ENCODE results near the gene BMERB1.

Gene BMERB1

GRCh38 chr16:15521758-15522509 lies 87.5 kb downstream of the BMERB1 start:
- TF ChIP-seq GATA2 (IDR thresholded peaks at IDR 0.05; ENCODE audit: low read depth, low read length) (peak; percentile 22; the same call in 1 of the 2 replicates), GATA3 (IDR thresholded peaks at IDR 0.05; ENCODE audit: low read depth, low read length) (no peak)

DNA sequence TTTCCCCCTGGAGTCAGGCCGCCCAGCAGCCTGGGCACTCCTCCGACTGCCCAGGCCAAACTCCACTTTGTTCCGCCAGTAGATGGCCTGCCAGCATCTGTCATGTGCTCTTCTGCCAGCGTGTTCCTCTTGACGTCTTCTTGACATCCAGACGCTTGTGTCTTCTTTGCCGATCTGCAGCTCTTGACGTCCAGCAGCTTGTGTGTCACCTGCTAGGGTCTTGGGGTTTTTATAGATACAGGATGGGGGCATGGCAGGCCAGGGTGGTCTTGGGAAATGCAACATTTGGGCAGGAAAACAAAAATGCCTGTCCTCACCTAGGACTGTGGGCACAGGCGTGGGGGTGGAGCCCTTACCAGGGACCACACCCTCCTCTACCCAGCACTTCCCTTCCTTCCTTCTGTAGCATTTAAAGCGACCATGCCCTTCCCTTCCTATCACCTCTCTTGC lies 88.7 kb downstream of the BMERB1 start:
- TF ChIP-seq GATA3 (IDR thresholded peaks at IDR 0.05; ENCODE audit: low read depth, low read length) (no peak), GATA2 (IDR thresholded peaks at IDR 0.05; ENCODE audit: low read depth, low read length) (no peak)

DNA sequence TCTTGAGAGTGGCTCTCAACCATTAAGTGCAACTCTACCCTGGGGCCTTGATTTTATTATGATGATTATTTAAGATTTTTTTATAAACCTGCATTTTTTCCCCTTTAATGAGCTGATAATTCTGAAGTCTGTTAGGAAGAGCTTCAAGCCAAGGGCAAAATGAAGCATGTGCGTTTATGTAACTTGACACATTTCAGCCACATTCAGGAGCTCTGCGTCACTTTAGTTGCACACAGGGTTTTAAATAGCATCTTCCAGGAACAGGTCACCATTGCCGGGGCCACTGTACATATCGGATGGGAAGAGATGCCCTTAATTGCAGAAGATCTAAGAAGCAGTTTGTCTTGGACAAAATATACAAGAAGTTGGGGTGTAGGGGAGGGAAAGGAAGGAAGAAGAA lies 89.6 kb downstream of the BMERB1 start:
- TF ChIP-seq GATA2 (IDR thresholded peaks at IDR 0.05; ENCODE audit: low read depth, low read length) = no peak
- TF ChIP-seq GATA3 (IDR thresholded peaks at IDR 0.05; ENCODE audit: low read depth, low read length) = no peak

DNA sequence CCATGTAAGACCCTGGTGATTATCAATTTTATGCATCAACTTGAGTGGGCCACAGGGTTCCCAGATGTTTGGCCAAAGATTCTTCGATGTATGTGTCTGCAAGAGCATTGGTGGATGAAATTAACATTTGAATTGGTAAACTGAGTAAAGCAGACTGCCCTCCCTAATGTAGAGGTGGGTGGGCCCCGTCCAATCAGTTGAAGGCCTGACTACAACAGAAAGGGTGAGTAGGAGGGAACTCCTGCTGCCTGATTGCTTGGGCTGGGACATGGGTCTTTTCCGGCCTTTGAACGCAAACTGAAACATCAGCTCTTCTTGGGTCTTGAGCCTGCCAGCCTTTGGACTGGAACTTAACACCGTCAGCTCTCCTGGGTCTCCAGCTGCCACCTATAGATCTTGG lies 90.6 kb downstream of the BMERB1 start:
- TF ChIP-seq GATA3 (IDR thresholded peaks at IDR 0.05; ENCODE audit: low read depth, low read length) (no peak), GATA2 (IDR thresholded peaks at IDR 0.05; ENCODE audit: low read depth, low read length) (no peak)

DNA sequence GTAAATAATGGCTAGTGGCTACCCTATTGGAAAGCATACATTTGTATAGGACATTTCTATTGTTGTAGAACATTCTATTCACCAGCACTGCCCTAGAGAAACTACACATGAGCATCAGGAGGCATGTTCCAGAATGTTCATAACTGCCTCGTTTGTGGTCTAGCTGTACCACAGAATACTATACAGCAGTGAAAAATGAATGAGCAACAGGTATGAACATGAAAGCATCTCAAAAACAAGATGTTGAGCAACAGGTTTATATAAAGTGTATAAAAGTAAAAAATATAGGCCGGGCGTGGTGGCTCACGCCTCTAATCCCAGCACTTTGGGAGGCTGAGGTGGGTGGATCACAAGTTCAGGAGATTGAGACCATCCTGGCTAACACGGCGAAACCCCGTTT lies 91.7 kb downstream of the BMERB1 start:
- no peak for TF ChIP-seq GATA3 (IDR thresholded peaks at IDR 0.05; ENCODE audit: low read depth, low read length)
- no peak for TF ChIP-seq GATA2 (IDR thresholded peaks at IDR 0.05; ENCODE audit: low read depth, low read length)

GRCh38 chr16:15526731-15527130 lies 92.3 kb downstream of the BMERB1 start:
- no peak for TF ChIP-seq GATA3 (IDR thresholded peaks at IDR 0.05; ENCODE audit: low read depth, low read length)
- no peak for TF ChIP-seq GATA2 (IDR thresholded peaks at IDR 0.05; ENCODE audit: low read depth, low read length)

- TF ChIP-seq GATA2 (IDR thresholded peaks at IDR 0.05; ENCODE audit: low read depth, low read length) (no peak), GATA3 (IDR thresholded peaks at IDR 0.05; ENCODE audit: low read depth, low read length) (no peak)
These were observed 95.3 kb downstream of the BMERB1 start for GRCh38 chr16:15529673-15530072.

DNA sequence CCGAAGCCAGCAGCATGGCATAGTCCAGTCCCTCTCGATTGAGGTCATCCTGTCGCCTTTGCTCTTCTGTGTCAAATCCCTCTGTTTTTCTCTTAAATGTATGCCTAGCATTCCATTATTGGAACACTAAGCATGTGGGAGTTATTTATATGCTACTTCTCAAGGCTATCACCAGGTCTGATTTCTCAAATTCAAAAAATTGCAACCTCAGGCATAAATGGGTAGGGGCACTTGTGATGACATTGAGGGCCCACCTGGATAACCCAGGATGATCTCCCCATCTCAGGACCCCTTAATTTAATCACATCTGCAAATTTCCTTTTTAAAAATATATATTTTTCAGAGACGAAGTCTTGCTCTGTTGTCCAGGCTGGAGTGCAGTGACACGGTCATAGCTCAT lies 95.7 kb downstream of the BMERB1 start:
- no peak for TF ChIP-seq GATA2 (IDR thresholded peaks at IDR 0.05; ENCODE audit: low read depth, low read length)
- no peak for TF ChIP-seq GATA3 (IDR thresholded peaks at IDR 0.05; ENCODE audit: low read depth, low read length)

DNA sequence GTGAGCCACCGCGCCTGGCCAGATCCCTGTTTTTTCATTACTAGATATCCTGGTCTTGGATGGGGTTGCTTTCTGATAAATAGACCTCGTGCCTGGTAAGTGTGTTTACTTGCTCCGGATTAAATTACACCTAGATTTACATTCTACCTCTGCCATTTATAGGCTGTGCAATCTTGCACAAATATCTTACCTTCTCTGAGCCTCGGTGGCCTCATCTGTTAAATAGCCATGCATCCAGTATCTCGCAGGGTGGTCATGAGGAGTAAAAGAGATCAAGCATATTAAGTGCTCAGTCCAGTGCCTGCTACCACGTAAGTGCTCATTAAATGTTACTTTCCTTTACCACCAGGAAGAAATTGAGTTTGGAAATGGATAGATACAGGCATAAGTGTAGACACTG lies 98.4 kb downstream of the BMERB1 start:
- no peak for TF ChIP-seq GATA3 (IDR thresholded peaks at IDR 0.05; ENCODE audit: low read depth, low read length)
- TF ChIP-seq GATA2 (IDR thresholded peaks at IDR 0.05; ENCODE audit: low read depth, low read length) = no peak

DNA sequence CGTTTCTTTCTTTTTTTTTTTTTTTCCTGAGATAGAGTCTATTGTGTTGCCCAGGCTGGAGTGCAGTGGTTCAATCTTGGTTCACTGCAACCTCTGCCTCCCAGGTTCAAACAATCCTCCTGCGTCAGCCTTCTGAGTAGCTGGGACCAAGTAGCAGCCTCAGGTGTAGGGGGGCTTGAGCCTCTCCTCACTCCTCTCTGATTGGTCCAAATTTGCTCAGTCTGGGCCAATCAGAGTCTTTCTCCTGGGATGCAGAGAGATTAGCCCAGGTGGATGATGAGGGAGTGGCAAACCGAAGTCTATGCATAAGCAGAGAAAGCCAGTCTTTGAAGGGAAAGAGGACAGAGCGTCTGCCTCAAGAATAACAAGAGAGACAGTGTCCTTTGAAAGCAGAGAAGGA lies 99.0 kb downstream of the BMERB1 start:
- TF ChIP-seq GATA3 (IDR thresholded peaks at IDR 0.05; ENCODE audit: low read depth, low read length) (no peak), GATA2 (IDR thresholded peaks at IDR 0.05; ENCODE audit: low read depth, low read length) (no peak)

GRCh38 chr16:15535772-15536171 lies 101.4 kb downstream of the BMERB1 start:
- TF ChIP-seq GATA2 (IDR thresholded peaks at IDR 0.05; ENCODE audit: low read depth, low read length) (no peak), GATA3 (IDR thresholded peaks at IDR 0.05; ENCODE audit: low read depth, low read length) (no peak)

DNA sequence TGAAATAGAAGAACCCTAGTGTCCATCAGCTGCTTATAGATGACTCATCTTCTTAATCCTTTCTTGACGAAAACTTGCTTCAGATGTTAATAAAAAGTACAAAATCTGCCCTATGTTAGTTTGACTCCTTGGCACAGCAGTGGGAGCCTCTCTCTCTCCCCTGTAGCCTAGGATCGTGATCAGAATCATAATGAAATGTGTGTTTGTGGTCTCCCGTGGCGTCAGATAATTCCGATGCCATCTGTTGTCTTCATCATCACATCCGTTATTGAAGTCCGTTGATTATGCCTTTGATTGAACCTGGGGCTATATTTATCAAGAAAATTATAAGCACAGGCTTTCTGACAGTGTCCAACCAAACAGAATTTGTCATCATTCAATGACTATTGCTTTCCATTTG lies 102.5 kb downstream of the BMERB1 start:
- TF ChIP-seq GATA2 (IDR thresholded peaks at IDR 0.05; ENCODE audit: low read depth, low read length) (no peak), GATA3 (IDR thresholded peaks at IDR 0.05; ENCODE audit: low read depth, low read length) (no peak)

GRCh38 chr16:15538507-15538906 lies 104.1 kb downstream of the BMERB1 start:
- TF ChIP-seq GATA3 (IDR thresholded peaks at IDR 0.05; ENCODE audit: low read depth, low read length) (no peak), GATA2 (IDR thresholded peaks at IDR 0.05; ENCODE audit: low read depth, low read length) (no peak)

DNA sequence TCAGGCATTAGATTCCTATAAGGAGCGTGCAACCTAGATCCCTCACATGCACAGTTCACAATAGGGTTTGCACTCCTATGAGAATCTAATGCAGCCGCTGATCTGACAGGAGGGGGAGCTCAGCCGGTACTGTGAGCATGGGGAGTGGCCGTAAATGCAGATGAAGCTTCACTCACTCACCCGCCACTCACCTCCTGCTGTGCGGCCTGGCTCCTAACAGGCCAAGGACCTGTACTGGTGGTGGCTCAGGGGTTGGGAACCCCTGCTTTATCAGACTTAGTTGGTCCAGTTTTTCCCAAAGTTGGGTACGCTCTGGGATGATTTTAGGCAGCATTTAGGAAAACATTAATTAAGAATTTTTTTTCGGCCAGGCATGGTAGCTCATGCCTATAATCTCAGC lies 104.8 kb downstream of the BMERB1 start:
- TF ChIP-seq GATA2 (IDR thresholded peaks at IDR 0.05; ENCODE audit: low read depth, low read length) = no peak
- no peak for TF ChIP-seq GATA3 (IDR thresholded peaks at IDR 0.05; ENCODE audit: low read depth, low read length)

DNA sequence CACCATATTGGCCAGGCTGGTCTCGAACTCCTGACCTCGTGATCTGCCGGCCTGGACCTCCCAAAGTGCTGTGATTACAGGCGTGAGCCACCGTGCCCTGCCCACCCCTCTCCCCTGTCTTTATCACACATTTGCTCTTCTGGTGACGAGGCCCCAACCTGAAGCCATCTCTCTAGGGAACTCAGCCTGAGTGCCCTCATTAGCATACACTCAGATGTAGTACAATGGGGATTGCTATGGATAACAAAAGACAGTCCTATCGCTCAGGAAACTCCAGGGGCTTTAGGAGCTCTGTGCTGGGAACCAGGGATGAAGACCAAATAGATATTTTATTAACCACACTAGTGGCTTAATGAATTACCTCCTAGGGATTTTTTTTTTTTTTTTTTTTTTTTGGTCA lies 107.9 kb downstream of the BMERB1 start:
- TF ChIP-seq GATA3 (IDR thresholded peaks at IDR 0.05; ENCODE audit: low read depth, low read length) (no peak), GATA2 (IDR thresholded peaks at IDR 0.05; ENCODE audit: low read depth, low read length) (no peak)

All from SH-SY5Y (cell line).